ENCODE results near the gene SPRR2D.
"Not testable (repeated sequence)": the region's sequence is repeated elsewhere in the genome, so short reads cannot be mapped to it uniquely, and the experiment has no call there.

The SPRR2D gene

DNA sequence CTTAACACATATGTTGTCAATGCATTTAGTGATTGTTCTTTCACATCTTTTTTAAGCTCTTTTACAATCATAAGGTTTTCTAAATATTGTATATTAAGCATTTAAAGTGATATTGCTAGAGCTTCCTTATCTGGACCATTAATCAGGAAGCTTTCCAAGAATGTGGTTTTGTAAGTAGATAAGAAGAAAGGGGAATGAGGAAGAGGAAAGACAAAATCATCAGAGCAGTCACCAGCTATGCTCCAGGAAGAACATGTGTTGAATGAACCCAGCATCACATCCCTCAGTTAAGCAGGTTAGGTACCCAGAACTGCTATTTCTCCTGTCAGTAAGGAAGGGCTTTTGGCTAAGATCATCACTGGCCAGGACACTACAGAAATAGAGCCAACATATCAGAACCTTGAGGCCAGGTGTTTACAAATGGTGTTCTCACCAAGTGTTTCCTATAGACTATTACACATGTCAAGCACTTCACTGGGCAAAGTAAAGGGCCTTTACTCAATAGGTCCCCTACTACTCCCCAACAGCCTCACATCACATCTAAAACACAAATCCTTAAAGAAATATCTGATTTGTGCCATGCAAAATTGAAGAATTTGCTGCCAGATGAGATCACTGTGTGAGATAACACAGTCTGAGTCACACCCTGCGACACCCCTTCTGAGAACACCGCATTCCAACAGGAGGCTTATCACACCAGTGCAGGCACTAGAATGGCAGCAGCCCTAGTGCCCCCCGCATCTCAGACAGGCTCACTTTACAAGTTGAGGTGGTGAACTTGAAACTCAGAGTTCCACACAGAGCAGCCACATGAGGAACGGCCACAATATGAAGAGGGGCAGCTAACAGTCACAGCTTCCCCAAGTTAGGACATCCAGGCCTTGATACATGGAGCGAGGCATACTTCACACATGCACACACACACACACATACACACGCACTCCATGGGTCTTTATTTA, 18.2 kb upstream of the SPRR2D start:
- peak; percentile 7 for DNase-seq (ENCODE audit: low read depth)
- TF ChIP-seq, protein P1, sequence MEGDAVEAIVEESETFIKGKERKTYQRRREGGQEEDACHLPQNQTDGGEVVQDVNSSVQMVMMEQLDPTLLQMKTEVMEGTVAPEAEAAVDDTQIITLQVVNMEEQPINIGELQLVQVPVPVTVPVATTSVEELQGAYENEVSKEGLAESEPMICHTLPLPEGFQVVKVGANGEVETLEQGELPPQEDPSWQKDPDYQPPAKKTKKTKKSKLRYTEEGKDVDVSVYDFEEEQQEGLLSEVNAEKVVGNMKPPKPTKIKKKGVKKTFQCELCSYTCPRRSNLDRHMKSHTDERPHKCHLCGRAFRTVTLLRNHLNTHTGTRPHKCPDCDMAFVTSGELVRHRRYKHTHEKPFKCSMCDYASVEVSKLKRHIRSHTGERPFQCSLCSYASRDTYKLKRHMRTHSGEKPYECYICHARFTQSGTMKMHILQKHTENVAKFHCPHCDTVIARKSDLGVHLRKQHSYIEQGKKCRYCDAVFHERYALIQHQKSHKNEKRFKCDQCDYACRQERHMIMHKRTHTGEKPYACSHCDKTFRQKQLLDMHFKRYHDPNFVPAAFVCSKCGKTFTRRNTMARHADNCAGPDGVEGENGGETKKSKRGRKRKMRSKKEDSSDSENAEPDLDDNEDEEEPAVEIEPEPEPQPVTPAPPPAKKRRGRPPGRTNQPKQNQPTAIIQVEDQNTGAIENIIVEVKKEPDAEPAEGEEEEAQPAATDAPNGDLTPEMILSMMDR (conservative IDR thresholded peaks at IDR 0.05; ENCODE audit: low read depth, low read length) = no peak
- H3K4me3 ChIP-seq (ENCODE audit: low read length) = no peak overlapping the region

DNA sequence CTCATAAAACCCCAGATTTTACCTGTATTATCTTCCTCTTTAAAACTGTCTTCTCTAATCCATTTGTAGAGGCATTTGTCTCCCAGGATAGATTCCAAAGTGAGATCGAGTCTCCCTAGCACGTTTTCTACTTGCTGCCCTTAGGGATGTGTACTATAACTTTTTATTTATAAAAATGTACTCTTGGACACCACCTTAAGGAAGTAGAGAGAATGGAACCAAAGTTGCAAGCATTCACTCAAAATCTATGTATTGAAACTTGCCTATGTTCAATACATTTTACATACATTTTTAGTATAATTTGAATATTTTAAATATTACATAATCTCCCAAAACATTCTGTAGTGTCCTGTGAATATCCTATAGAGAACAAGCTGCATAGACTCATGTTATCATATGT, 17.2 kb upstream of the SPRR2D start:
- TF ChIP-seq, protein P1 (conservative IDR thresholded peaks at IDR 0.05; ENCODE audit: low read depth, low read length) = peak; percentile 22

DNA sequence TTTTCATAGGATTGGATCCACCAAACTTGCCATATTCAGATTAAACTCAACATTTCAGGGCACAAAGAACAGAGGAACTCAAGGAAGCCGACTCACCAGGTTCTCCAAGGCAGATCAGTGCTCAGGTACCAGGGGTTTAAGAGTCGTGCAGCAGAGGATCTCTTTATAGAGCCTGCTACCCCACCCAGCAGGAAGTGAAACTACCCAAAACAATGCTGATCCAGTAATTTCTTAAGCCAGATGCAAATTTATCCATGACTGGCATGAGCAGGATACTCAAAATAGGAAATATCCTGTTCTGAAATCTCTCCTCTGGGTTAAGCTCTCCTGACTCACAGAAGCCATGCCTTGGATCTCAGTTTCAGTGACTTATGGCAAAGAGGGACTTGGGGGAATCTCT, 16.5 kb upstream of the SPRR2D start, which contains the start of gene SPRR2A:
Gene SPRR2A, minus strand, starts transcription at position 138 of the 400 bp plus-strand sequence. CDS start 777 bp downstream, outside the sequence.
- no peak for DNase-seq (ENCODE audit: low read depth)
- TF ChIP-seq, protein P1 (conservative IDR thresholded peaks at IDR 0.05; ENCODE audit: low read depth, low read length) = no peak

More for the DNA sequence above, 17.2 kb upstream of the SPRR2D start:
- DNase-seq (ENCODE audit: low read depth) = no peak
- H3K4me3 ChIP-seq (ENCODE audit: low read length) = no peak overlapping the region

DNA sequence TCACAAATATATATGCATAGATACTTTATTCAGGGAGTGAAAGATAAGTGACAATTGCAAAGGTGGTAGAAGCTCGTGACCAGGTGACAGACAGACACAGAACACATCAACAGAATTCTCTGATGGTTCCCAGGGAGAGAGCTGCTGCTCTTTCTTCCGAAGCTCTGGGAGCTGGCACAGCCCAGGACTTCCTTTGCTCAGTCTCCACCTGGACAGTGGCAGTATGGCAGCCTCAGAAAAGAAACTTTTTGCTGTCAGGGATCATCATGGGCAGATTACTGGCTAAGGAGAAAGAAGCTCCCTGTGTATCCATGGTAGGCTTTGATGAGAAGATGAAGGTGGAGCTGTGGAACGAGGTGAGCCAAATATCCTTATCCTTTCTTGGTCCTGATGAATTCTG, 15.2 kb upstream of the SPRR2D start:
- not testable (repeated sequence) for DNase-seq (ENCODE audit: low read depth); H3K4me3 ChIP-seq (ENCODE audit: low read length)

More for the DNA sequence above, 16.5 kb upstream of the SPRR2D start, which contains the start of gene SPRR2A:
- no peak within 1 kb of the TSS for H3K4me3 ChIP-seq (ENCODE audit: low read length)

DNA sequence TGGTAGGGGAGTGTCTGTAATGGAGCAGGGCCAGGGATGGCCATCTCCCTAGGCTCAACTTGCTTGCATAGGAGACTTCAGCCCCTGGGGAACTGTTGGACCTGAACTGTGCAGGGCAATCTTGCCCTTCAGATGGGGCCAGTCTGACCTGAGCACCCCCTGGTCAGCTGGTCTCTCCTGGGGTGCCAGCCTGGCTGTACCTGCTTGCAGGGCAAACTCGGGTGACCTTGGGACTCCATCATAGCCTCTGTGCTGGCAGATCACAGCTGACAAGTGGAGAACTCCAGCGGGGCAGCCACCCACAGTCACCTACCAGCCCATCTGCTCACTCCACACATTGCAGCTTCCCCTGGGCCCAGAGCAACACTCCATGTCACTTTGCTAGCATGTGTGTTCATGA, 8.3 kb upstream of the SPRR2D start:
- no peak for DNase-seq (ENCODE audit: low read depth)
- TF ChIP-seq, protein P1 (conservative IDR thresholded peaks at IDR 0.05; ENCODE audit: low read depth, low read length) = no peak
- H3K4me3 ChIP-seq (ENCODE audit: low read length) = no peak overlapping the region

DNA sequence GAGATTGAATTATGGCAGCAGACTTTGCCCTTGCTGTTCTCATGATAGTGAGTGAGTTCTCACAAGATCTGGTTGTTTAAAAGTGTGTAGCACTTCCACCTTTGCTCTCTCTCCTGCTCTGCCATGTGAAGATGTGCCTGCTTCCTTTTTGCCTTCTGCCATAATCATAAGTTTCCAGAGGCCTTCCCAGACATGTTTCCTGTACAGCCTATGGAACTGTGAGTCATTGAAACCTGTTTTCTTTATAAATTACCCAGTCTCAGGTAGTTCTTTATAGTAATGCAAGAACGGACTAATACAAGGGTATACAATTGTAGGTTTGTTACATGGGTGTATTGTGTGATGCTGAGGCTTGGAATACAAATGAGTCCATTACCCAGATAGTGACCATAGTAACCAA, 5.7 kb downstream of the SPRR2D start:
- TF ChIP-seq, protein P1 (conservative IDR thresholded peaks at IDR 0.05; ENCODE audit: low read depth, low read length) = no peak
- H3K4me3 ChIP-seq (ENCODE audit: low read length) = no peak overlapping the region
- DNase-seq (ENCODE audit: low read depth) = no peak

DNA sequence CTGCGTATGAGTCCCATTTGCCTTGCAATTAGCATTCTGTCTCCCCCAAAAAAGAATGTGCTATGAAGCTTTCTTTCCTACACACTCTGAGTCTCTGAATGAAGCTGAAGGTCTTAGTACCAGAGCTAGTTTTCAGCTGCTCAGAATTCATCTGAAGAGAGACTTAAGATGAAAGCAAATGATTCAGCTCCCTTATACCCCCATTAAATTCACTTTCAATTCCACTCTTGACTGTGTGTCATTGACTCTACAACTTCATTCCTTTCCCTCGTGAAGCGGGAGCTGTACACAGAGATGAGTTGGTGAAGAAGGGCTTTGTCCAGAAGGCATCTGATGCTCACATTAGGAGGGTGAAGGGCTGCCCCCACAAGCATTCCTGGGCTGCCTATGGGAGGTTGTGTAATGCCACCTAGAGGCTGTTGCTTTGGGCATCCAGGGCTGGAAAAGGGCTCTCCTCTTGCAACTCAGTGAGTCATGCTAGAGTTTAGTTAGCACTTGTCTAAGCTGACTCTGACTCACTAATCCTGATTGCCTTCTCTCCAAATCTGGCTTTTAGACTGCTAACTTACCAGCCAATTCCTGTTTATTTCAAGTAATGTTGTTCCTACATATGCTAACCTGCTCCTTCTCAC, 8.1 kb downstream of the SPRR2D start:
- TF ChIP-seq, protein P1 (conservative IDR thresholded peaks at IDR 0.05; ENCODE audit: low read depth, low read length) = peak; percentile 74
- H3K4me3 ChIP-seq (ENCODE audit: low read length) = no peak overlapping the region
- DNase-seq (ENCODE audit: low read depth) = peak; percentile 93
